Coronary artery (tissue), 2 donors: ENCODE results near the gene HBB.
"Not testable (repeated sequence)": the region's sequence is repeated elsewhere in the genome, so short reads cannot be mapped to it uniquely, and the experiment has no call there.

Source experiments
- DNase-seq: peaks from one replicate; pipeline ENCODE4 v3.0.0-alpha.2; 2017; ENCODE audit warnings: low spot score
- H3K27ac ChIP-seq, 2 donors: fragments of 200-600 bp; sonication (generic); one replicate each; pipeline ENCODE4 v1.5.1; 2016 to 2019
- H3K4me3 ChIP-seq: fragments of 200-600 bp; sonication (generic); 2 replicates; pipeline ENCODE4 v1.5.1; 2016; ENCODE audit warnings: mild to moderate bottlenecking, moderate library complexity
- CTCF ChIP-seq: fragments of 200-600 bp; sonication (generic); IDR thresholded peaks from one replicate; pipeline ENCODE4 v1.5.1; 2019; ENCODE audit warnings: antibody characterized with exemption

The HBB gene

GRCh38 chr11:5252192-5252918 lies 25.5 kb upstream of the HBB start:
- no peak for DNase-seq
- H3K27ac ChIP-seq, result no peak overlapping the region
- no peak overlapping the region for H3K4me3 ChIP-seq
- no peak for TF ChIP-seq CTCF

- no peak overlapping the region for H3K27ac ChIP-seq
- no peak overlapping the region for H3K4me3 ChIP-seq
- no peak for TF ChIP-seq CTCF
- no peak for DNase-seq
These were observed 24.9 kb upstream of the HBB start for GRCh38 chr11:5251746-5252145.

- no peak for DNase-seq
- no peak overlapping the region for H3K27ac ChIP-seq
- TF ChIP-seq CTCF, result no peak
- no peak overlapping the region for H3K4me3 ChIP-seq
These were observed 23.8 kb upstream of the HBB start for GRCh38 chr11:5250543-5251204.

GRCh38 chr11:5249807-5250396 lies 23.0 kb upstream of the HBB start, which contains the start of gene HBG1:
HBG1 (minus strand) TSS chr11:5249857; CDS start chr11:5249804, 53 bp downstream.
- not testable (repeated sequence) for H3K4me3 ChIP-seq, DNase-seq, H3K27ac ChIP-seq

- H3K4me3 ChIP-seq, H3K27ac ChIP-seq, DNase-seq: not testable (repeated sequence)
These were observed 21.6 kb upstream of the HBB start for GRCh38 chr11:5248498-5248897.

GRCh38 chr11:5247472-5248192 lies 20.8 kb upstream of the HBB start:
- no peak overlapping the region for H3K4me3 ChIP-seq
- no peak for TF ChIP-seq CTCF
- no peak overlapping the region for H3K27ac ChIP-seq
- DNase-seq, result no peak

GRCh38 chr11:5246772-5247471 lies 20.1 kb upstream of the HBB start:
- no peak for DNase-seq
- TF ChIP-seq CTCF, result no peak
- Histone ChIP-seq H3K27ac (no peak overlapping the region), H3K4me3 (no peak overlapping the region)
